ENCODE data around the gene CDRT4. TPM values are rescaled to one million over a fixed set of nuclear protein-coding genes. Genes with fewer than 3 reads are reported as not detected.

The CDRT4 gene
- polyA plus RNA-seq, 1 experiment, result 4.1 TPM

- POLR2A ChIA-PET, result no interaction called here
- no peak for DNase-seq (ENCODE audit: low read depth, low spot score)
- Histone ChIP-seq H3K9me3 (ENCODE audit: control insufficient read depth, insufficient read depth, low read length) (peaks cover 13% of the 10 kb centered on the region), H3K4me3 (ENCODE audit: low read depth, low read length) (no peak overlapping the region), H3K27me3 (ENCODE audit: control insufficient read depth, insufficient read depth, low read length) (no peaks in the 10 kb centered on the region), H3K27ac (ENCODE audit: low read depth, low read length) (no peak overlapping the region)
- no peak for TF ChIP-seq CTCF (IDR thresholded peaks at IDR 0.05; ENCODE audit: low read depth, low read length)
- CTCF ChIA-PET, result interaction anchor here (0.7 to 2.5 kb wide), 3 partner anchors 9 to 254 kb away, joined by 3 to 10 read pairs (median 7); no protein-coding TSS in a partner anchor
Measured at GRCh38 chr17:15512071-15512709, 44.8 kb upstream of the CDRT4 start.

- no peak for DNase-seq (ENCODE audit: low read depth, low spot score)
- CTCF ChIA-PET, result interaction anchor here (1.3 to 2.5 kb wide), 2 partner anchors 8 to 253 kb away, joined by 7 to 10 read pairs; no protein-coding TSS in a partner anchor
- POLR2A ChIA-PET, result no interaction called here
- Histone ChIP-seq H3K27ac (ENCODE audit: low read depth, low read length) (no peak overlapping the region), H3K27me3 (ENCODE audit: control insufficient read depth, insufficient read depth, low read length) (no peaks in the 10 kb centered on the region), H3K4me3 (ENCODE audit: low read depth, low read length) (no peak overlapping the region), H3K9me3 (ENCODE audit: control insufficient read depth, insufficient read depth, low read length) (peaks cover 3% of the 10 kb centered on the region)
- TF ChIP-seq CTCF (IDR thresholded peaks at IDR 0.05; ENCODE audit: low read depth, low read length), result no peak
Measured at GRCh38 chr17:15511142-15511541, 43.7 kb upstream of the CDRT4 start.

GRCh38 chr17:15510361-15510760 is 42.9 kb upstream of the CDRT4 start:
- TF ChIP-seq CTCF (IDR thresholded peaks at IDR 0.05; ENCODE audit: low read depth, low read length), result no peak
- no peak overlapping the region for H3K27ac ChIP-seq (ENCODE audit: low read depth, low read length)
- ChIA-PET CTCF (interaction anchor here (1.3 to 2.5 kb wide), 2 partner anchors 8 to 253 kb away, joined by 7 to 10 read pairs; no protein-coding TSS in a partner anchor), POLR2A (interaction anchor here (0.6 kb wide), 1 partner anchor 15 kb away, joined by 3 read pairs; no protein-coding TSS in a partner anchor)
- no peaks in the 10 kb centered on the region for H3K9me3 ChIP-seq (ENCODE audit: control insufficient read depth, insufficient read depth, low read length)
- DNase-seq (ENCODE audit: low read depth, low spot score), result no peak
- no peak overlapping the region for H3K4me3 ChIP-seq (ENCODE audit: low read depth, low read length)
- no peaks in the 10 kb centered on the region for H3K27me3 ChIP-seq (ENCODE audit: control insufficient read depth, insufficient read depth, low read length)

- Histone ChIP-seq H3K27me3 (ENCODE audit: control insufficient read depth, insufficient read depth, low read length) (no peaks in the 10 kb centered on the region), H3K27ac (ENCODE audit: low read depth, low read length) (no peak overlapping the region), H3K9me3 (ENCODE audit: control insufficient read depth, insufficient read depth, low read length) (no peaks in the 10 kb centered on the region), H3K4me3 (ENCODE audit: low read depth, low read length) (no peak overlapping the region)
- no peak for TF ChIP-seq CTCF (IDR thresholded peaks at IDR 0.05; ENCODE audit: low read depth, low read length)
- ChIA-PET POLR2A (interaction anchor here (0.6 to 0.7 kb wide), 2 partner anchors 11 to 117 kb away, joined by 3 read pairs; no protein-coding TSS in a partner anchor), CTCF (interaction anchor here (1.1 to 1.7 kb wide), 2 partner anchors 248 to 252 kb away, joined by 4 to 5 read pairs; no protein-coding TSS in a partner anchor)
- no peak for DNase-seq (ENCODE audit: low read depth, low spot score)
Measured at GRCh38 chr17:15509095-15509494, 41.7 kb upstream of the CDRT4 start.

GRCh38 chr17:15508466-15508865 is 41.0 kb upstream of the CDRT4 start:
- POLR2A ChIA-PET, result no interaction called here
- CTCF ChIA-PET, result interaction anchor here (1.1 to 1.7 kb wide), 2 partner anchors 247 to 251 kb away, joined by 4 to 5 read pairs; no protein-coding TSS in a partner anchor
- no peak for DNase-seq (ENCODE audit: low read depth, low spot score)
- no peaks in the 10 kb centered on the region for H3K27me3 ChIP-seq (ENCODE audit: control insufficient read depth, insufficient read depth, low read length)
- H3K27ac ChIP-seq (ENCODE audit: low read depth, low read length), result no peak overlapping the region
- no peak for TF ChIP-seq CTCF (IDR thresholded peaks at IDR 0.05; ENCODE audit: low read depth, low read length)
- H3K4me3 ChIP-seq (ENCODE audit: low read depth, low read length), result no peak overlapping the region
- no peaks in the 10 kb centered on the region for H3K9me3 ChIP-seq (ENCODE audit: control insufficient read depth, insufficient read depth, low read length)
